ENCODE measurements around the gene DDX6. TPM values are rescaled to one million over a fixed set of nuclear protein-coding genes. Genes with fewer than 3 reads are reported as not detected.

Gene DDX6
- 149 TPM for total RNA-seq

GRCh38 chr11:118791111-118791960 lies at the start of gene DDX6:
Gene DDX6 (minus strand): TSS chr11:118791164. CDS start chr11:118786251, 4,913 bp downstream.

Small RNAs within 50 kb of the gene (small RNA-seq; reads per million reads assigned to genes)
- not detected for gene AP004609.2 (ENCODE audit: low replicate concordance)
- gene RF00019 (ENCODE audit: low replicate concordance): not detected
- not detected for gene RNU6-376P (ENCODE audit: low replicate concordance)

Other genes with a start within 250 kb of the DDX6 start
- gene IFT46, start 225.2 kb downstream of the DDX6 start, total RNA-seq: 24.8 TPM
- 84.5 TPM for gene ARCN1, start 218.8 kb downstream of the DDX6 start, total RNA-seq
- 116 TPM for gene PHLDB1, start 183.5 kb downstream of the DDX6 start, total RNA-seq
- gene TREH, start 111.5 kb downstream of the DDX6 start, total RNA-seq: 2.0 TPM
- 0.06 TPM for gene CXCR5, start 92.7 kb upstream of the DDX6 start, total RNA-seq
- gene BCL9L, start 134.8 kb upstream of the DDX6 start, total RNA-seq: 31.4 TPM
- gene UPK2, start 165.1 kb upstream of the DDX6 start, total RNA-seq: 7.9 TPM
- not detected for gene FOXR1, start 180.6 kb upstream of the DDX6 start, total RNA-seq
- gene CENATAC, start 207.0 kb upstream of the DDX6 start, total RNA-seq: 30.3 TPM
- 541 TPM for gene RPS25, start 227.2 kb upstream of the DDX6 start, total RNA-seq
- gene TRAPPC4, start 227.6 kb upstream of the DDX6 start, total RNA-seq: 58.5 TPM
- gene SLC37A4, start 239.7 kb upstream of the DDX6 start, total RNA-seq: 35.3 TPM

Data from metanephros (tissue), 2 donors.